IMR-90 (cell line): ENCODE results near the gene ARL10.

ENCODE experiments used
- CEBPB ChIP-seq: IDR thresholded peaks from 2 replicates; pipeline ENCODE4 v1.6.1; 2012; ENCODE audit warnings: low read depth, low read length, improper control_type of control experiment
- CTCF ChIP-seq: conservative IDR thresholded peaks from 2 replicates; pipeline ENCODE4 v1.5.1; 2012; ENCODE audit warnings: mild to moderate bottlenecking, low read depth, low read length, improper control_type of control experiment
- MAFK ChIP-seq: IDR thresholded peaks from 2 replicates; pipeline ENCODE4 v1.6.1; 2012; ENCODE audit warnings: low read depth, low read length, improper control_type of control experiment
- MAZ ChIP-seq: IDR thresholded peaks from 2 replicates; pipeline ENCODE4 v1.6.1; 2012; ENCODE audit warnings: low read depth, mild to moderate bottlenecking, low read length, improper control_type of control experiment, moderate library complexity, borderline replicate concordance
- MXI1 ChIP-seq: IDR thresholded peaks from 2 replicates; pipeline ENCODE4 v1.6.1; 2012; ENCODE audit warnings: low read depth, mild to moderate bottlenecking, low read length, moderate library complexity, borderline replicate concordance
- POLR2A ChIP-seq: IDR thresholded peaks from 2 replicates; pipeline ENCODE4 v1.6.1; 2012; ENCODE audit warnings: mild to moderate bottlenecking, low read depth, low read length
- RAD21 ChIP-seq: IDR thresholded peaks from 2 replicates; pipeline ENCODE4 v1.6.1; 2012; ENCODE audit warnings: low read length, improper control_type of control experiment
- RCOR1 ChIP-seq: IDR thresholded peaks from 2 replicates; pipeline ENCODE4 v1.6.1; 2012; ENCODE audit warnings: mild to moderate bottlenecking, low read length, improper control_type of control experiment; ENCODE audit not compliant: insufficient replicate concordance
- RFX5 ChIP-seq: IDR thresholded peaks from 2 replicates; pipeline ENCODE4 v1.8.0; 2012; ENCODE audit warnings: low read depth, mild to moderate bottlenecking, low read length, moderate library complexity
- SMC3 ChIP-seq: fragments of 150-350 bp; IDR thresholded peaks from 2 replicates; pipeline ENCODE4 v1.6.1; 2016; ENCODE audit warnings: low read depth, mild to moderate bottlenecking, antibody characterized with exemption, low read length, moderate library complexity
- TF ChIP-seq, protein P1 (sequence below): fragments of 150-350 bp; IDR thresholded peaks from 2 replicates; pipeline ENCODE4 v1.6.1; 2017; ENCODE audit warnings: mild to moderate bottlenecking, antibody characterized with exemption, low read length, low read depth

DNA sequence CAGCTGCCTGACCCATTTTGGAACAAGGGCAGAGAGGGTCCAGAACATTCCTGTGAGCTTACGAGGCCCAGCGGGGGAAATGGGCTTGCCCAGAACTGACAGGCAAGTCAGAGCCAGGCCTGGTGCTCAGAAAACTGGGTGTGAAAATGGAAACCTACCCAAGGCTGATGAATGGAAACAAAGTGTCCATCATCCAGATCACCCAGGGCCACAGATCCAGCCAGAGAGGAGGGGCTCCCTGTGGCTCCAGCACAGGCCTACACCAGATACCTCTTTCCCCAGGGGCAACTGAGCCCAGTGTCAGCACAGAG, 47.9 kb downstream of the ARL10 start:
- TF ChIP-seq RAD21 (no peak), SMC3 (no peak), CTCF (no peak), RFX5 (no peak), MAFK (no peak), MAZ (no peak), POLR2A (no peak), MXI1 (no peak), RCOR1 (no peak), CEBPB (no peak)
- TF ChIP-seq, protein P1, sequence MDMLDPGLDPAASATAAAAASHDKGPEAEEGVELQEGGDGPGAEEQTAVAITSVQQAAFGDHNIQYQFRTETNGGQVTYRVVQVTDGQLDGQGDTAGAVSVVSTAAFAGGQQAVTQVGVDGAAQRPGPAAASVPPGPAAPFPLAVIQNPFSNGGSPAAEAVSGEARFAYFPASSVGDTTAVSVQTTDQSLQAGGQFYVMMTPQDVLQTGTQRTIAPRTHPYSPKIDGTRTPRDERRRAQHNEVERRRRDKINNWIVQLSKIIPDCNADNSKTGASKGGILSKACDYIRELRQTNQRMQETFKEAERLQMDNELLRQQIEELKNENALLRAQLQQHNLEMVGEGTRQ: no peak
